Esophagus muscularis mucosa (tissue), 4 donors: Measurements from ENCODE around the gene DSCAM. TPM values are rescaled to one million over a fixed set of nuclear protein-coding genes. Genes with fewer than 3 reads are reported as not detected.

ENCODE experiments used
- DNase-seq: peaks from one replicate; pipeline ENCODE4 v3.0.0-alpha.2; 2017; ENCODE audit errors: extremely low spot score
- H3K27ac ChIP-seq, 4 donors: fragments of 200-600 bp; sonication (generic); replicated peaks in 1 of 4; 1 replicate in 3 of 4; 2 replicates in 1 of 4; pipeline ENCODE4 v1.5.1; 2016 to 2019; ENCODE audit warnings: mild to moderate bottlenecking in 1 of 4
- H3K27me3 ChIP-seq, 4 donors: fragments of 200-600 bp; sonication (generic); one replicate each; pipeline versions ENCODE4 v1.5.1 to v1.6.0; 2016 to 2019
- H3K36me3 ChIP-seq, 4 donors: fragments of 200-600 bp; sonication (generic); one replicate each; pipeline ENCODE4 v1.5.1; 2016 to 2019
- H3K4me1 ChIP-seq, 4 donors: fragments of 200-600 bp; sonication (generic); one replicate each; pipeline ENCODE4 v1.5.1; 2016 to 2019
- H3K4me3 ChIP-seq, 4 donors: fragments of 200-600 bp; sonication (generic); 1 replicate in 2 of 4; 2 replicates in 2 of 4; pipeline ENCODE4 v1.5.1; 2016 to 2019; ENCODE audit warnings: mild to moderate bottlenecking in 4 of 4, moderate library complexity in 1 of 4
- H3K9me3 ChIP-seq, 4 donors: fragments of 200-600 bp; sonication (generic); 1 replicate in 3 of 4; 2 replicates in 1 of 4; pipeline ENCODE4 v1.5.1; 2016 to 2019
- CTCF ChIP-seq, 3 experiments: fragments of 200-600 bp in 2 of 3; fragments of 450-650 bp in 1 of 3; sonication (generic) in 2 of 3; IDR thresholded peaks; one replicate each; pipeline ENCODE4 v1.5.1; 2017 to 2019; ENCODE audit warnings: antibody characterized with exemption in 3 of 3, mild to moderate bottlenecking in 2 of 3, moderate library complexity in 1 of 3
- EP300 ChIP-seq: sonication (generic); formaldehyde crosslinking; IDR thresholded peaks from one replicate; pipeline ENCODE4 v1.6.1; 2017; ENCODE audit warnings: antibody characterized with exemption
- POLR2A ChIP-seq: fragments of 450-650 bp; IDR thresholded peaks from one replicate; pipeline ENCODE4 v1.6.1; 2017; ENCODE audit warnings: antibody characterized with exemption, moderate library complexity, mild to moderate bottlenecking, low read depth
- POLR2AphosphoS5 ChIP-seq, 2 donors: sonication (generic); formaldehyde crosslinking; IDR thresholded peaks; one replicate each; pipeline ENCODE4 v1.6.1; 2017; ENCODE audit warnings: antibody characterized with exemption in 2 of 2
- WGBS: methylation state at CpG from one replicate; pipeline ENCODE4 v1.1.5; 2018; 5-methylcytosine and 5-hydroxymethylcytosine counted together
- intact Hi-C: fragments of 100-400 bp; cut with DNase I; formaldehyde crosslinking; loops from one replicate; pipeline ENCODE4 v1.15.1; 2023
- total RNA-seq, 4 donors: library from RNA; depleted of rRNA; stranded (reverse); fragments of >200 nt; gene quantifications; one replicate each; pipeline versions ENCODE4 v1.1.0 to v1.2.1, GENCODE V29; 2016

The DSCAM gene
- total RNA-seq, 4 donors from 2014 or later, result 0.06 to 0.42 (median 0.17) TPM; not detected in 1

GRCh38 chr21:40349591-40349990 lies 497.4 kb downstream of the DSCAM start:
- no peak for TF ChIP-seq POLR2A
- TF ChIP-seq EP300, result no peak
- Histone ChIP-seq H3K4me3 (no peak overlapping the region), H3K9me3 (no peaks in the 10 kb centered on the region), H3K27me3 (peaks cover 0 to 4% (median 0%) of the 10 kb centered on the region in 4 donors), H3K4me1 (peaks cover 0 to 14% (median 7%) of the 10 kb centered on the region in 4 donors), H3K27ac (no peak overlapping the region), H3K36me3 (no peaks in the 10 kb centered on the region)
- no peak for DNase-seq
- 75% methylated on average over 2 of the region's 2 CpGs for WGBS
- intact Hi-C loops, result no loop called here

GRCh38 chr21:40345711-40346321 lies 501.1 kb downstream of the DSCAM start:
- Histone ChIP-seq H3K4me3 (no peak overlapping the region), H3K27me3 (peaks cover 0 to 4% (median 0%) of the 10 kb centered on the region in 4 donors), H3K9me3 (no peaks in the 10 kb centered on the region), H3K36me3 (no peaks in the 10 kb centered on the region), H3K27ac (no peak overlapping the region), H3K4me1 (peaks cover 0 to 4% (median under 1%) of the 10 kb centered on the region in 4 donors)
- TF ChIP-seq POLR2A (no peak), POLR2AphosphoS5 (IDR thresholded peaks at IDR 0.05) (no peak), EP300 (no peak), CTCF (IDR thresholded peaks at IDR 0.05) (no peak)
- WGBS, result 84% methylated on average over 9 of the region's 9 CpGs
- intact Hi-C loops, result no loop called here
- no peak for DNase-seq

- no peak for DNase-seq
- TF ChIP-seq POLR2A (no peak), POLR2AphosphoS5 (IDR thresholded peaks at IDR 0.05) (no peak), EP300 (no peak), CTCF (IDR thresholded peaks at IDR 0.05) (no peak)
- H3K27me3 ChIP-seq, result no peaks in the 10 kb centered on the region
- no peak overlapping the region for H3K4me3 ChIP-seq
- intact Hi-C loops, result no loop called here
- no peak overlapping the region for H3K27ac ChIP-seq
- no peaks in the 10 kb centered on the region for H3K4me1 ChIP-seq
- no peaks in the 10 kb centered on the region for H3K36me3 ChIP-seq
- no peaks in the 10 kb centered on the region for H3K9me3 ChIP-seq
Observed at GRCh38 chr21:40340357-40340756, 506.6 kb downstream of the DSCAM start.

GRCh38 chr21:40339050-40339449 lies 507.9 kb downstream of the DSCAM start:
- TF ChIP-seq CTCF (IDR thresholded peaks at IDR 0.05), result no peak
- no peak for TF ChIP-seq POLR2AphosphoS5 (IDR thresholded peaks at IDR 0.05)
- TF ChIP-seq EP300, result no peak
- TF ChIP-seq POLR2A, result no peak
- H3K4me3 ChIP-seq, result no peak overlapping the region
- H3K27me3 ChIP-seq, result no peaks in the 10 kb centered on the region
- DNase-seq, result no peak
- WGBS, result 92% methylated on average over 17 of the region's 18 CpGs
- no peak overlapping the region for H3K27ac ChIP-seq
- no peaks in the 10 kb centered on the region for H3K36me3 ChIP-seq
- intact Hi-C loops, result no loop called here
- H3K9me3 ChIP-seq, result no peaks in the 10 kb centered on the region
- H3K4me1 ChIP-seq, result no peaks in the 10 kb centered on the region

GRCh38 chr21:40337981-40338380 lies 509.0 kb downstream of the DSCAM start:
- WGBS, result 91% methylated on average over 13 of the region's 13 CpGs

More at GRCh38 chr21:40337981-40338380, 509.0 kb downstream of the DSCAM start:
- Histone ChIP-seq H3K27me3 (no peaks in the 10 kb centered on the region), H3K4me1 (no peaks in the 10 kb centered on the region), H3K27ac (no peak overlapping the region), H3K9me3 (no peaks in the 10 kb centered on the region), H3K4me3 (no peak overlapping the region), H3K36me3 (no peaks in the 10 kb centered on the region)
- no peak for TF ChIP-seq POLR2AphosphoS5 (IDR thresholded peaks at IDR 0.05)
- TF ChIP-seq POLR2A, result no peak
- TF ChIP-seq CTCF (IDR thresholded peaks at IDR 0.05), result no peak
- no peak for TF ChIP-seq EP300
- intact Hi-C loops, result no loop called here
- no peak for DNase-seq
